GM19351 (cell line): ENCODE measurements around the gene ECM2.

Experiments used
- ATAC-seq: cut with Tn5 transposase; IDR thresholded peaks from one replicate; pipeline ENCODE4 v1.9.1; 2021; ENCODE audit warnings: mild to moderate bottlenecking, moderate library complexity; ENCODE audit not compliant: unreplicated experiment

ECM2 gene

GRCh38 chr9:92468206-92468605, 67.6 kb downstream of the ECM2 start:
- ATAC-seq = no peak

- no peak for ATAC-seq
Measured at GRCh38 chr9:92467511-92467910, 68.3 kb downstream of the ECM2 start.

- no peak for ATAC-seq
Measured at GRCh38 chr9:92467041-92467440, 68.7 kb downstream of the ECM2 start.

- no peak for ATAC-seq
Measured at GRCh38 chr9:92463984-92464383, 71.8 kb downstream of the ECM2 start.

GRCh38 chr9:92463387-92463786, 72.4 kb downstream of the ECM2 start:
- ATAC-seq = no peak

- ATAC-seq = no peak
Measured at GRCh38 chr9:92457576-92457975, 78.2 kb downstream of the ECM2 start.

- no peak for ATAC-seq
Measured at GRCh38 chr9:92455217-92455616, 80.6 kb downstream of the ECM2 start.

GRCh38 chr9:92446536-92446935, 89.3 kb downstream of the ECM2 start:
- no peak for ATAC-seq
